NK-92 (cell line): ENCODE results near the gene SPOCK1.

Source experiments
- DNase-seq: peaks from one replicate; lab custom pipeline; 2025; ENCODE audit not compliant: unreplicated experiment; lab: John Stamatoyannopoulos, UW

The SPOCK1 gene

GRCh38 chr5:137040641-137041340, 458.3 kb downstream of the SPOCK1 start:
- DNase-seq: no peak

GRCh38 chr5:137040024-137040423, 459.1 kb downstream of the SPOCK1 start:
- DNase-seq: no peak

GRCh38 chr5:137037848-137038247, 461.3 kb downstream of the SPOCK1 start:
- DNase-seq: no peak

- no peak for DNase-seq
Observed at GRCh38 chr5:137036640-137037039, 462.5 kb downstream of the SPOCK1 start.

DNA sequence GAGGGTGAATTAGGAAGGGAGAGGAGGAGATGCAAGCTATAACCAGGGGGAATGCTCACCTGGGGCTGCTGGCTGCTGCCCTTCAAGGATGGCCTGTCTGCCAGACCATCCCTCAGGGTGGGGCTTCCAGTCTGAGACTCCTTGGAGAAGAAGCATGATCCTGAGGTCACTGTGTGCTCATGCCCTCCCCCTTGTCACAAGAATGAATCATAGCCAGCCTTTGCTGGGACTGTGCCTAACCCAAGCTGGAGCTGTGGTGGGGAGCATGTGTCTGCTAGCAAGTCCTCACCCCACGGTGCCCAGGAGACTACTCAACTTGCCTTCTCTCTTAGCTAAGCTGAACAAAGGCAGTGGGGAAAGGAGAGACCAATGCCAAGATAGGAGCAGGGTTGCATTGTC, 463.6 kb downstream of the SPOCK1 start:
- DNase-seq: no peak

DNA sequence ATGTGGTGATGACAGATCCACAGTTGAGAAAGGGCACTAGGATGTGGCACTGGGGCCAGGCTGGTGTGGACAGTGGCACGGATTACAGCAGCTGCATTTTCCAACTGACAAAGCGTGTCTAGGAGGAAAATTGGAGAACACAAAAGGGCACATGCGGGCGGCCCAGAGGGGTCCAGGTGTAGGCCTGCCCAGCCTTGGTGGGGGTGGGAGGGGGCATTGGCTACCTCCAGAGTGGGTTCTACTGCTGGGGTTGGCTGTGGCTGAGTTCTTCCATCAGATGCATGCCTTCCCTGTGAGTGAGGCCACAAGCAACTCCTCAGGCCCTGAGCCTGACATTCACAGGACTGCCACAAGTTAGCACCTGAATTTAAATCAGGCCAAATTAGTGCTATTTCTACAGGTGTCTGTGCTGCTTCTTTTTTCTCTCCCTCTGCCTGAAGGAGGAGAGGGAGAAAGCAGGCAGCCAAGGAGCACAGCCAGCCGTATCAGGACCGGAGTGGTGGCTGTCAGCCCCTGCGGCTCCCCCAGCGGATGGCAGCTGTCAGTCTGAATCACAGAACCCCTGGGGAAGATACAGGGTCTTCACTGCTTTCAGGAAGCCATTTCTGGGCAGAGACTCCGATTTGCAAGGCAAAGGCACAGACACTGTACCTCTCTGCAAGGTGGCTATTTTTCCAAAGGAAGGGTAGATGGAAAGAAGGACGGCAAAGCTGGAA, 464.2 kb downstream of the SPOCK1 start:
- no peak for DNase-seq

GRCh38 chr5:137034213-137034612, 464.9 kb downstream of the SPOCK1 start:
- DNase-seq: no peak

DNA sequence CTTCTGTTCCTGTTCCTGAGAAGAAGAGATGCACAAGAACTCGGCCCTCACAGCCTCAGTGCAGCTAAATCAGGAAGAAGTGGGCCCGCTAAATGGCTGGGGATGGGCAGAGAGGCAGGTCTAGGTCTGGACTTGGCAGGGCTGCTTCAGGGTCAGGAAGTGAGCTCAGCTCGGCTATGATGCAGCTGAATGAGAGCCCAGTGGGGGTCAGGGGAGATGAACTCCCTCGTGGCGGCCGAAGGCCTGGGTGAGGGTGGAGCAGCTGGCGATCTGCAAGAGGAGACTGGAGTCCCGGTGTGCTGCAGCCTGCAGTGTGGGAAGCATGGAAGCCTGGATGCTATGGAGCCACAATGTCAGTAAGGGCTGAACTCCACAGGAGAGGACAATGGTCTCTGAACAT, 466.2 kb downstream of the SPOCK1 start:
- DNase-seq: no peak

GRCh38 chr5:137027758-137028157, 471.4 kb downstream of the SPOCK1 start:
- DNase-seq: no peak

- no peak for DNase-seq
Observed at GRCh38 chr5:137026296-137026695, 472.8 kb downstream of the SPOCK1 start.

DNA sequence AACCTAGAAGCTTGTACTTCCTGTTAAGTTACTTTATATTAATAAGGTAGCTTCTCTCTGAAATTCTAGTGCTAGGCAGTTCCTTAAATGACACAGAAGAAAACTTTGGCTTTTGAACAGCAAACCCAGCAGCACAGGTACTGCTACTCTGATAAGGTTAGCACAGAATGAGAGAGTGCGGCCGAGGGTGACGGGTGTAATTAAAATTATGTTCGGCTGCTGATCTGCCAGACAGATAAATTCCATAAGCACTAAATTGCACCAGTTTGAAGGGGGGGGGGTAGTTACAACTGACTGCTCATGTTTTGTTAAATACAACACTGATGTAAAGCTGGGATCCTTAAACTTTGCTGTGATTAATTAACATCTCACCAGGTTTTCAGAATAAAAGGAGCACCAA, 475.1 kb downstream of the SPOCK1 start:
- DNase-seq: no peak

- DNase-seq: no peak
Observed at GRCh38 chr5:137023371-137023770, 475.8 kb downstream of the SPOCK1 start.

DNA sequence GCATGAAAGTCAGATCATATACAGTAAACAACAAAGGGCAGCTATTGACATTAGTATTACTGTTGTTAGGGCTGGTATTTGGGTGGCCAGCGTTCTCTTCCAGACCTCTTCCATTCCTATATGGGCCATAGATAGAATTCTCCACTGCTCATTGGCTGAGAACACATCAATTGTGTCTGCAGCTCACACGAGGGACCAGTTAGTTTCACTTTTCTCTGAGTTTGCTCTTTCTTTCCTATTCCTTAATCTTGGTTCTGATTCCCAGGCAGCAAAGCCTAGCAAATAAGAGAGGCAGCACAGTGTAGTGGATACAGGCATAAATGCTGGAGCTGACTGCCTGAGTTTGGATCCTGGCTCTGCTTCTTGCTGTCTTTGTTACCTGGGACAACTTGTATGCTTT, 476.4 kb downstream of the SPOCK1 start:
- DNase-seq: no peak

GRCh38 chr5:137022043-137022442, 477.1 kb downstream of the SPOCK1 start:
- DNase-seq: no peak

GRCh38 chr5:137019229-137019628, 479.9 kb downstream of the SPOCK1 start:
- no peak for DNase-seq

DNA sequence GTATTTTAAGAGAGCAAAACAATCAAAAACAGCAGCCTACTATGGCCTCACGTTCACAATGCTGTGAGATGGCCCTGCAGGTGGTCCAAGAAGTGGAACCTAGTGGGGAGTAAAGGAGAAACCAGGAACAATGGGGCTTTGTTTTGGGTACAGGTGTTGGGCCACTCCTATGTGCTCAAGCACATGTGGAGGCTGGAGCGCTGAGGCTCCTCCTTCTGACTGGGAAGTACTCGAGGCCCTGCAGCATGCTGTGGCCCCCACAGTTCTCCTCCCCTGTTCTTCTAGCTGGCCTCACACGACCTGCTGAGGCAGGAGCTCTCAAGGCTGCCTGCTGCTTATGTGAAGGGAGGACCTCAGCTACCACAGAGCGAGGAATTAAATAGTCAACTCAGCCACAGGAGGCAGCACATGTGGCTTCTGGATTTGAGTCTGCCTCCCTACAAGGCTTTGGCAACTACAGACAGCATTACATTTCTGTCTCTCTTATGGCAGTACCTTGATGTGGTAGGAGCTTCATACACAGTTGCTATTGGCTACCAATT, 482.3 kb downstream of the SPOCK1 start:
- no peak for DNase-seq

- DNase-seq: no peak
Observed at GRCh38 chr5:137015540-137016116, 483.5 kb downstream of the SPOCK1 start.

DNA sequence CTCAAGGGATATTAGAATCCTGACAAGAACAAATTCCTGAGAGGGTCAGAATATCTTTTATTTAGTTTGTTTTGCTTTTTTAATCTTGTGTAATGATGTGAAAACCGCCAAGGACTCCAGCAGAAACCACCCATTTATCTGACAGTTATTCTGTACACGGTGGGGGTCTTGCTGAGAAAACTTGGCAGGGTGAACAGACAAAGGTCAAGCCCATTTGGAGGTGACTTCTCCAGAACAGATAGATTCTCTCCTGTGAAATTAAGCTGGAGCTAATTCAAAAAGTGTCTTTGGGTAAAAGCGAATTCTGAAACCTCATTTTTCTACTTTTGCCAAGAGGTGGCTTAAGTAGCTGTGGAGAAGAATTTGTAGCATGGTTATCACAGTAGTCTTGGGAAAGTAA, 484.4 kb downstream of the SPOCK1 start:
- no peak for DNase-seq

GRCh38 chr5:137010226-137010625, 488.9 kb downstream of the SPOCK1 start:
- DNase-seq: no peak

DNA sequence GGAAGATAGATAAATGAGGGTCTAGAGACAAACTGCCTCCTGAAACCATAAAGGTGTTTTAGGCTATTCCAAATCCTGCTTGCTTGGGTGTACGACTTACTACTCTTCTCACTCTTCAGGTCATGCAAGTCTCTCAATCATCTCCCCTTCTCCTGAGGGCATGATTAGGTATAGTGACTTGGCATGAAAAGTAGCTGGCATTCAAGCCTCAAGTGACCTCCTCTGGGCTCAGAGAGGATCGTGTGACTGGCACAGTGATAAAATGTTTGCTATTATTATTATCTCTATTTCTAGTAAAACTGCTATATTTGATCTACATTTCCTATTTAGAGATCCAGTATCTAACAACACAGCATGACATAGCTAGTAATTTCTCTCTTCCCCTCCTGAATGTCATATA, 494.8 kb downstream of the SPOCK1 start:
- no peak for DNase-seq

- no peak for DNase-seq
Observed at GRCh38 chr5:137001026-137001569, 498.0 kb downstream of the SPOCK1 start.

- no peak for DNase-seq
Observed at GRCh38 chr5:136999787-137000186, 499.3 kb downstream of the SPOCK1 start.
